HG03039 (cell line): Measurements from ENCODE around the gene NDRG3.

Source experiments
- ATAC-seq: cut with Tn5 transposase; IDR thresholded peaks from one replicate; pipeline ENCODE4 v1.9.1; 2021; ENCODE audit warnings: mild to moderate bottlenecking, moderate library complexity; ENCODE audit not compliant: unreplicated experiment

NDRG3 gene

DNA sequence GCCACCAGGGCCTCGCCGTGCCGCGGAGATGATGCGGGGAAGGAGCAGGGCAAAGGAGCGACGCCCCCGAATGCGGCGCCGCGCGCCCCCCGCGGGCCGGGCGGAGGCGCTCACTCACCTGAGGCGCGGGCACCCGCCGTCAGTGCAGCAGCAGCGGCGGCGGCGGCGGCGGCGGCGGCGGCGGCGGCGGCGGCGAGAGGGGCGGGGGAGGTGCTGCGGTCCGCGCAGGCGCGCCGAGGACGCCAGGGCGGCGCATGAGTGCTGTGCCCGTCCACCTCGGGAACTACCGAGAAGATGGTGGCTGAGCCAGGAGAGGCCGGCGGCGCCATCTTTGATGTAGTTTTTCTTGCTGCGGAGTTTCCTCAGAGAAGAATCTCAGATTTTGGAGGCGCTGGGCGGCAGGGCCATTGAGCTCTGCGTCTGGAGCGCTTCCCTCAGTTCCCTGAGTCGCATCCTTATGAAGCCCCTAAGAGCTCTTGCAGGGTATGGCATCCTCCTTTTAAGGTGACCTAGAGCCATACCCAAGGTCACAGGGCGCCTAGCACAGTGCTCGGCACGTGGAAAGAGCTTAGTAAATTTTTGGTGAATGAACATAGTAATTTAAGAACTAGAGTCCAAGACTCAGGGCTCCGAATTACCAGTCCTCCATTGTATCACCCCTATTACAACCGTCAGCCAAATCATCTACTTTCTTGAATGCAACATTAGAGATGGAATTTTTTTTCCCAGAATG is at the start of gene NDRG3:
TSS of gene NDRG3 (minus strand) at position 164 of the 733 bp plus-strand sequence. CDS start 24,355 bp downstream, outside the sequence.
- peak; percentile 86 for ATAC-seq

DNA sequence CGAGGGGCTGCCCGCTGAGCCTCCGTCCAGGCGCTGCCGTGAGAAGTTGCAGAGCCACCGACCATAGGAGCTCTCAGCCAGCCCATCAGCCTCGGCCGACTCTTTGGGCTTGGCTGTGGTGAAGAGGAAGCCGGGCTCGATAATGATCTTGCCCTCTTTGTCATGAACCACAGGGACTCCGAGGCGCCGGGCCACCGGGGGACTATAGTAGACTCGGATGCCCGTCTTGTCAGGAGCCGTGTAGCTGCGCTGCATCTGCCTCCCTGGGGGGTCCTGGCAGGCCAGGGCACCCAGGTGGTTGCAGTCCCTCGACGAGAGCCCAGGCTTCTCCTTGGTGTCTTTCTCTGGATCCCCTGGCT is 48.2 kb upstream of the NDRG3 start:
- no peak for ATAC-seq

DNA sequence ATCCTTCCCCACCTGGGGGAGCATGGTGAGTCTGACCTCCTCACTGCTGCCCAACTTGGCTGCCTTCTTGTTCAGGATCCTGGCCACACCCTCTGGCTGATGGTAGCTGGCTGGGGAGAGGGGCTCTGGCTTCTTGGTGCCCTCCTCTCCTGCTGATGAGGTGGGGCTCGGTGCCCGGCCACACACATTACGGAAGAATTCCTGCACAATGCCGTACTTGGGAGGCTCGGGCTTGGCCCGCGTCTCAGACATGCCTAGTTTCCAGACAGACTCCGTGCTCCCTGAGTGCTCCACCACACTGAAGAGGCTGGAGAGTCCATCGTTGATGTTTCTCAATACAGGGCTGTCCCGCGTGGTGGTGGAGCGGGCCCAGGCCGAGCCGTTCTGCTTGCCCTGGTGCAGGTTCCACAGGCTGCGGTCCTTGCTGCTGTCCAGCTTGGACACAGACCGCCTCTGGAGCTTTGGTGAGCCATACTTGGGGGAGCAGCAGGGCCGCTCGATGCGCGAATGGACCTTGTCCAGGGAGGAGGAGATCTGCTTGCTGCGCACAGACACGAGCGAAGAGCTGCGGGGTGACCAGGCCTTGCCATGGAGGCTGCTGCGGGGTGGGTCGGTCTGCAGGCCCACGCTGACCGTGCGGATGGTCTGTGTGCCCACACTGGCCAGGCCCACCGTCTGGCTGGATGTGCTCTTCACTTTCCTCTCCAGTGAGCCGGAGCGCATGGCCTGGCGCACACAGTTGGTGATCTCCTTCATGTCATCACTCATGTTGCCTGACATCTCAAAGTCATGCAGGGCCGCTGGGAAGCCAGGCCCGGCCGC is 47.6 kb upstream of the NDRG3 start:
- no peak for ATAC-seq

DNA sequence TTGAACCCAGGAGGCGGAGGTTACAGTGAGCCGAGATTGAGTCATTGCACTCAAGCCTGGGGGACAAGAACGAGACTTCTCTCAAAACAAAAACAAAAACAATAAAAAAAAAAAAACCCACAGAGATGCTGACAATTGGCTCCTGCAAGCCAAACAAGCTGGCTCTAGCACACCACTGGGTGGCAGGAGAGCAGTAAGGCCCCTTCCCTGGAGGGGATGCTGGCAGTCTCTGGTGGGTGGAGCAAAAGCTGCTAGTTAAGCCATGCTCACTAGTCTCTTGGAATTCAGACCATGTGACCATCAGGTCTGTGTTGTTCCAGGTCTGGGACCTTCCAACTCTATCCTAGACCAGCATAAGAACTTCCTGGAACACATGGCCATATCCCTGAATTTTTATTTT is 46.5 kb upstream of the NDRG3 start:
- ATAC-seq, result no peak

GRCh38 chr20:36791862-36792261 is 46.0 kb upstream of the NDRG3 start:
- no peak for ATAC-seq

DNA sequence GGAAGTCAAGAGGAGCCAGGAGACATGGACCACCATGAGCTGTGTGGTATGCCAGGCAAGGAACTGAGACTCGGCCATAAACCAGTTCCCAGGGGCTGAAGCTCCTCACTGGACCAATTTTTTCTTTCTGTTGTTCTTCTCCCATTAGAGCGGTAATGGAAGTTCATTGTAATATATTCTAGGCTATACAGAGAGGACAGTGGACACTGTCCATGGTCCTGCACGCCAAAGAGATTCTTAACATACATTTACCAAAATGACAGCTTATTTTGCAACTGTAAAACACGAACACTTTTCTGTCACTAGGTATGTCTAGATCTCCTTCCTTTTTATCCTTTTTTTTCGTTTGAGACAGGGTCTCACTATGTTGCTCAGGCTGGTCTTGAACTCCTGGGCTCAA is 40.8 kb upstream of the NDRG3 start:
- ATAC-seq, result no peak

DNA sequence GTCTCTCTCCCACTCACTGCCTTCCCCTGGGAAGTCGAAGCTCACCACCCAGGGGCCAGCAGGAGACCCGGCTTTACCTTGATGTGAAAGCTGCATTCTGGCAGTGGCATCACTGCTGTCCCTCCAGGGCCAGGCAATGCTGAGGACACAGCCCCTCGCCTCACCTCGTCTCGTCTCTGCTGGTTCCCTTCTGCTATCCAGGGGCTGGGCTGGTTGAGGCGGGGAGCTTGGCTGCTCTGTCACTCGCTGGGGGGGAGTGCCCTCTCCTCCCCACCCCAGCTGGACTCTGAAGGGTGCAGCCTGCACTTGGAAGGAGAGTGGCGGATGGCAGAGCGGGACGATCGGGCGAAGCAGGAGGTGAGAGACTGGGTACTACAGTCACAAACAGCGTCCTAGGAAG is 40.4 kb upstream of the NDRG3 start:
- ATAC-seq, result no peak

- ATAC-seq, result no peak
Observed at GRCh38 chr20:36785308-36785707, 39.4 kb upstream of the NDRG3 start.

DNA sequence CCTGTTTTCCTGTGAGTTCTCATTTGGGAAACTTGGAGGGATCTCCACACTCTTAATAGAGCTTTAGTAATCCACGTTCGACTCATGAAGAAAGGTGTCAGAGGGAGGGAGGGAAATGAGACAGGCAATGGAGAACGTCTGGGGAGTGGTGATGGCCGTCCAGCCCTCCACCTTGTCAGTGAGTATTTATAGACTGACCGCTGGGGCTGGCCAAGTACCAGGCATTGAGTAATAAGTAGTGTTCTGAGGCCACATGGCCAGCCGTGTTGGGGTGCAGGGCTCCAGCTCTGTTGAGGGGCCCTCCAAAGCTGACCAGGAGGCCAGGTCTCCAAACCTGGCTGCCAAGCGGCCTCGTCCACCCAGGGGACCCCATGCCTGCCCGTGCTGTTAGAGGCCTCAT is 39.0 kb upstream of the NDRG3 start:
- ATAC-seq, result no peak

DNA sequence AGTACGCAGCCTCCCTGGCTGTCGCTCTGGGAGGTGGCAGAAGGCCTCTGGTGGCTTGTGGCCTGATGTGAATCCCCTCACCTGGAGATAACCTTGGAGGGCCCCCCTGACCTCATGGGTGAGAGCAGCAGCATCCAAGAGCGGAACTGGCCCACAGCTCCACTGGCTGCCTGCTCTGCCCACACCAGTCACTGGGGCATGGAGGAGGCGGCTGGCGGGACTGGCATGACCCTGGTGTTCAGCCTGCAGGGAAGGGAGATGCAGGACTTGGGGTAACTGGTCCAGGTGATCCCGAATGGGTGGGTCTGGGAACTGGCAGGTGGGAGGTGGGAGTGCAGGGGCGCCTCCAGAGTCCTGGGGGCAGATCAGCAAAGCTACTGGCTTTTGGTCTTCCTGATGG is 38.2 kb upstream of the NDRG3 start:
- ATAC-seq, result no peak

DNA sequence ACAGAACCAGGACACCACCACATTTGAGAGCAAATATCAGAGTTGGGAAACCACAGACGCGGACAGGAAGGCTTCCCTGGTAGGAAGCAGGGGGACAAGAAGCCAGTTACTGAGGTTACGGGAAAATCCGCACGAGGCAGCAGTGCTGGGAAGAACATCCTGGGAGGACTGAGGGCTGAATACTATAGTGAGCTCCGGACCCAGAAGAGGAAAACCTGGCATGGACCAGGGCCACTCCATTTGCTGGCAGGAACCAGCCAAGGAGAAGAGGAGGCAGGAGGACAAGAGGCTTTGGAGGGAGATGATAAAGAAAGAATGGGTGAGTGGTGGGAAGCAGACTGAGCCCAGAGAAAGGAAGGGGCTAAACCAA is 33.8 kb upstream of the NDRG3 start:
- ATAC-seq, result no peak

DNA sequence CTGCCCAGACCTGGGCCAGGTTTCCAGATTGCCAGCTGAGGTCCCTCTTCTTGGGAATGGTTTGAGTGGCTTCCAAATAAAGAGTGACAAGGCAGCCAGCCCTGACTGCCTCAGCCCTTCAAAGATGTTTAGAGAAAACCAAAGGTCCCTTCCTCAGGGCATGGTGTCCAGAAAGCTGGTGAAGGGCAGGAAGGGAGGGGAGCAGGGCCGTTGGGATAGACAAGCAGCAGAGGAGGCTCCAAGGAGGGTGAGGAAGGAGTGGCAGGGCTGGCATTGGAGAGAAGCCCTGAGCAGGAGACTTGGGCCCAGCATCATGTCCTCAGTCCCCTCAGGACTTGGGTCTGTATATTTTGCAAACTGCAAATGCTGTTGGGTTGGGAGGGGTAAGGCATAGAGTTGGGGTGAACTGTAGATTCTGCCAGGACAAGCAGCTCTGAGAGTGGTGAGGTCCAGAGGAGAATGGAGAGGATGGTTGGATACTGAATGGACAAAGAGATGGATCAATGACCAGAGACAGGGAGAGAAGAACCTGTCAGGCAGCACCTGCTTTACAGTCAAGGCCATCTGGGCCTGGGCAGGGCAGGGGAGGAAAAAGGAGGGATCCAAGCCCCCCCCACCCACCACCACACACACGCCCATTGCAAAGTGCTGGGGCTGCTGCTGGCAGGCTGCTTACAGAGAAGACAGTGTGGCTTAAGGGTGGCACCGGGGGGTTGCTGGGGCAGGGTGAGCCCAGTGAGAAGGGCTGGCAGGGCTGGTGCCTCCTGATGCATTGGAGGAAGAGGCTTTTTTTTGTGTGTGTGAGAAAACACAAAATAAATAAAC is 33.2 kb upstream of the NDRG3 start:
- no peak for ATAC-seq

DNA sequence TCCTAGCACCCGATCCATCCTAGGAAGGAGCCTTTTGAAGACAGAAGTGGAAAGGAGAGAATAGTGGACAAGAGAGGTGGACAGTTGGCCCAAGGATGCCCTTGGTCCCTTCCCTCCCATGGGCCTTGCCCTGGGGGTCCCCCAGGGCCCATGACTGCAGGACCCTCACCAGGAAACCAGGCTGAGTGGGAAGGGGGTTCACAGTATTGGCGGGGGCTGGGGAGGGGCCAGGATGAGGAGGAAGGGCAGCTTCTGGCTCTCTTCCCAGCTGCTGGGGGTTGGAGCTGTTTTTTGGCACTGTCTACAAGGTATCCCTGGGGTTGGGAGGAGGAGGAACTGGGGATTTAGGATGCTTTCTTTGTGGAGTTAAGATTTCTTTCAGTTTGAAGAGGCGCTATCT is 31.7 kb upstream of the NDRG3 start:
- no peak for ATAC-seq

DNA sequence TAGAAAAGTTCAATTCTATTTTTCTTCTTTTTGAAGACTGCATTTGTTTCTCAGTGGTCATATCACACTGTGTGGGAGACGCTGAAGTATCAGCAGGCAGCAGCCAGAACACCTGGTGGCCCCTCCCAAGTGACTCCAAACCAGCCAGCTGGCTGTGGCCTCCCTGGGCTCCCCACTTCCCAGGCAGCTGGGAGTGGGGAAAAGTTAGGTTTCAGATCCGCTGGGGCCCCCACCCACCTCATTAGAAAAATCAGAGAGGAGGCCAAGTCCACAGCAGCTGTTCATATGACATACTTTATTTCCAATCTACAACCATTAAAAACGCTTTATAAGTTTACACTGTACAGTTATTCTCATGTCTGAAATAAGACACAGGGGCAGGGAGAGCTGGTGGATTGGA is 31.3 kb upstream of the NDRG3 start:
- ATAC-seq, result no peak

DNA sequence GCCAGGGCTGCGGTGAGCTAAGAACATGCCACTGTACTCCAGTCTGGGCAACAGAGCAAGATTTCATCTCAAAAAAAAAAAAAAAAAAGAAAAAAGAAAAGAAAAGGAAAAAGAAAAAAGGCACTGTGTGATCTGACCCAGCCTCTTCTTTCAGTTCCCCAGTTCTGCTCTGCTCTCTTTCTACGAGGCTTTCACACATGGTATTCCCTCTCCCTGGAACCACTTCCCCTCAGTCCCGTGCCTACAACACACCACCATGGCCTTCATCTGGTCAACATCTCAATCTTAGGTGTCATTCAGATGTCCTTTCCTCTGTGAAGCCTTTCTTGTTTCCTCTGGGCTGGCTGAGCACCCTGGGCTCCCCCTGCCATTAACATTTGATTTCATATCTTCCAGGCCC is 29.9 kb upstream of the NDRG3 start:
- ATAC-seq, result no peak

- ATAC-seq, result no peak
Observed at GRCh38 chr20:36775196-36775595, 29.3 kb upstream of the NDRG3 start.

GRCh38 chr20:36773597-36774390 is 27.9 kb upstream of the NDRG3 start, which contains the start of gene DSN1:
Gene DSN1, minus strand, starts transcription at chr20:36773763. Its CDS starts 2,305 bp downstream, at chr20:36771458.
- ATAC-seq, result peak; percentile 81

- ATAC-seq, result no peak
Observed at GRCh38 chr20:36773107-36773596, 27.3 kb upstream of the NDRG3 start.

DNA sequence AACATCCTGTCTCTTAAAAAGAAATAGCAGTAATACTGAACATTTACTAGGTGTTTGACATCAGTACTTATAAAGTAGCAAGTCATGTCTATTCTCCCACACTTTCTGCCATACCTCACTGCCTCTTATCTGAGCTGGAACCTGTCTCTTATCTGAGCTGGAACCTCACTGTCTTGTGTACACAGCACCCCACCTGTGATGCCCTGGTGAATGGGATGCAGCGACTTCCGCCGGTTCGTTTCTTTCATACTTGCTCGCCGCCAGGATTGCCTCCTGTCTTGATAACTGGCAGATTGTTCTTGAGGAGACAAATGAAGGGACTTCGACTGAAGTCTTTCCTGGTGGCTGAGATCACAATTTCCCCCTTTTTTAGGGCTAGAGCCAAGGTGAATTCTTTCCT is 24.8 kb upstream of the NDRG3 start:
- ATAC-seq, result no peak

- ATAC-seq, result no peak
Observed at GRCh38 chr20:36768768-36769430, 23.0 kb upstream of the NDRG3 start.
